Vagina (tissue), 2 donors: ENCODE data around the gene JAM3.

Source experiments
- CTCF ChIP-seq, 3 experiments: fragments of 450-650 bp in 2 of 3; fragments of 200-600 bp in 1 of 3; sonication (generic) in 1 of 3; IDR thresholded peaks; one replicate each; pipeline ENCODE4 v1.5.1; 2017 to 2019; ENCODE audit warnings: antibody characterized with exemption in 3 of 3, mild to moderate bottlenecking in 2 of 3, moderate library complexity in 2 of 3
- POLR2A ChIP-seq, 2 donors: fragments of 450-650 bp; IDR thresholded peaks; one replicate each; pipeline ENCODE4 v1.6.1; 2017; ENCODE audit warnings: antibody characterized with exemption in 2 of 2, mild to moderate bottlenecking in 2 of 2, moderate library complexity in 2 of 2
- POLR2AphosphoS5 ChIP-seq, 2 donors: sonication (generic); formaldehyde crosslinking; IDR thresholded peaks; one replicate each; pipeline ENCODE4 v1.9.0; 2017; ENCODE audit warnings: antibody characterized with exemption in 2 of 2, mild to moderate bottlenecking in 2 of 2, low read depth in 1 of 2; ENCODE audit not compliant: insufficient read depth in 1 of 2

GRCh38 chr11:134170919-134171281, 102.0 kb downstream of the JAM3 start:
- TF ChIP-seq POLR2AphosphoS5 (IDR thresholded peaks at IDR 0.05; ENCODE audit: insufficient read depth in 1 of 2, low read depth in 1 of 2) = no peak
- TF ChIP-seq CTCF (IDR thresholded peaks at IDR 0.05) = no peak
- no peak for TF ChIP-seq POLR2A (IDR thresholded peaks at IDR 0.05)
